HEK293 (cell line): Measurements from ENCODE around the gene HAUS1.
"Not testable (repeated sequence)": the region's sequence is repeated elsewhere in the genome, so short reads cannot be mapped to it uniquely, and the experiment has no call there.

Experiments used
- FEZF1 ChIP-seq: fragments of 450-650 bp; formaldehyde crosslinking; IDR thresholded peaks from 2 replicates; pipeline ENCODE4 v1.5.1; 2016; ENCODE audit warnings: missing biosample characterization, missing genetic modification characterization
- KLF1 ChIP-seq: fragments of 450-650 bp; formaldehyde crosslinking; IDR thresholded peaks from 2 replicates; pipeline ENCODE4 v1.5.1; 2016; ENCODE audit warnings: missing biosample characterization, missing genetic modification characterization
- ZNF530 ChIP-seq: fragments of 450-650 bp; formaldehyde crosslinking; IDR thresholded peaks from 2 replicates; pipeline ENCODE4 v1.5.1; 2016; ENCODE audit warnings: low read depth, missing biosample characterization, missing genetic modification characterization
- ZSCAN30 ChIP-seq: fragments of 450-650 bp; IDR thresholded peaks from 2 replicates; pipeline ENCODE4 v1.5.1; 2018; ENCODE audit warnings: missing biosample characterization, mild to moderate bottlenecking, missing genetic modification characterization, moderate library complexity
- TF ChIP-seq, protein P1 (sequence below): fragments of 450-650 bp; formaldehyde crosslinking; IDR thresholded peaks from 2 replicates; pipeline ENCODE4 v1.5.1; 2016; ENCODE audit warnings: missing biosample characterization, missing genetic modification characterization
- TF ChIP-seq, protein P2 (sequence below): fragments of 450-650 bp; formaldehyde crosslinking; IDR thresholded peaks from 2 replicates; pipeline ENCODE4 v1.5.1; 2017; ENCODE audit warnings: missing biosample characterization, missing genetic modification characterization
- TF ChIP-seq, protein P3 (sequence below): fragments of 450-650 bp; formaldehyde crosslinking; IDR thresholded peaks from 2 replicates; pipeline ENCODE4 v1.5.1; 2016; ENCODE audit warnings: missing biosample characterization, missing genetic modification characterization
- TF ChIP-seq, protein P4 (sequence below): fragments of 450-650 bp; formaldehyde crosslinking; IDR thresholded peaks from 2 replicates; pipeline ENCODE4 v1.5.1; 2016; ENCODE audit warnings: missing biosample characterization, missing genetic modification characterization
- TF ChIP-seq, protein P5 (sequence below): fragments of 450-650 bp; formaldehyde crosslinking; IDR thresholded peaks from 2 replicates; pipeline ENCODE4 v1.5.1; 2016; ENCODE audit warnings: missing biosample characterization, missing genetic modification characterization

DNA sequence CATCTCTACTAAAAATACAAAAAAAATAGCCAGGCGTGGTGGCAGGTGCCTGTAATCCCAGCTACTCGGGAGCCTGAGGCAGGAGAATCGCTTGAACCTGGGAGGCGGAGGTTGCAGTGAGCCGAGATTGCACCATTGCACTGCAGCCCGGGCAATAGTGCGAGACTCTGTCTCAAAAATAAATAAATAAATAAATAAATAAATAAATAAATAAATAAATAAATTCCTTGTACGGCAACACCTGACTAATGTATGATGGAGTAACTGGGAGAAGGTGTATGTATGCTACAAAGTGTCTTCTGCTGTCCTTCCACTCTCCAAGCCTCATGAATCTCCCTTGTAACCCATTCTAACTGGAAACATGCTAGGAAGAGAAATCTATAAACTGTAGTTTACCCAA, 26.4 kb downstream of the HAUS1 start:
- TF ChIP-seq, protein P1, sequence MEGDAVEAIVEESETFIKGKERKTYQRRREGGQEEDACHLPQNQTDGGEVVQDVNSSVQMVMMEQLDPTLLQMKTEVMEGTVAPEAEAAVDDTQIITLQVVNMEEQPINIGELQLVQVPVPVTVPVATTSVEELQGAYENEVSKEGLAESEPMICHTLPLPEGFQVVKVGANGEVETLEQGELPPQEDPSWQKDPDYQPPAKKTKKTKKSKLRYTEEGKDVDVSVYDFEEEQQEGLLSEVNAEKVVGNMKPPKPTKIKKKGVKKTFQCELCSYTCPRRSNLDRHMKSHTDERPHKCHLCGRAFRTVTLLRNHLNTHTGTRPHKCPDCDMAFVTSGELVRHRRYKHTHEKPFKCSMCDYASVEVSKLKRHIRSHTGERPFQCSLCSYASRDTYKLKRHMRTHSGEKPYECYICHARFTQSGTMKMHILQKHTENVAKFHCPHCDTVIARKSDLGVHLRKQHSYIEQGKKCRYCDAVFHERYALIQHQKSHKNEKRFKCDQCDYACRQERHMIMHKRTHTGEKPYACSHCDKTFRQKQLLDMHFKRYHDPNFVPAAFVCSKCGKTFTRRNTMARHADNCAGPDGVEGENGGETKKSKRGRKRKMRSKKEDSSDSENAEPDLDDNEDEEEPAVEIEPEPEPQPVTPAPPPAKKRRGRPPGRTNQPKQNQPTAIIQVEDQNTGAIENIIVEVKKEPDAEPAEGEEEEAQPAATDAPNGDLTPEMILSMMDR = not testable (repeated sequence)
- TF ChIP-seq, protein P2, sequence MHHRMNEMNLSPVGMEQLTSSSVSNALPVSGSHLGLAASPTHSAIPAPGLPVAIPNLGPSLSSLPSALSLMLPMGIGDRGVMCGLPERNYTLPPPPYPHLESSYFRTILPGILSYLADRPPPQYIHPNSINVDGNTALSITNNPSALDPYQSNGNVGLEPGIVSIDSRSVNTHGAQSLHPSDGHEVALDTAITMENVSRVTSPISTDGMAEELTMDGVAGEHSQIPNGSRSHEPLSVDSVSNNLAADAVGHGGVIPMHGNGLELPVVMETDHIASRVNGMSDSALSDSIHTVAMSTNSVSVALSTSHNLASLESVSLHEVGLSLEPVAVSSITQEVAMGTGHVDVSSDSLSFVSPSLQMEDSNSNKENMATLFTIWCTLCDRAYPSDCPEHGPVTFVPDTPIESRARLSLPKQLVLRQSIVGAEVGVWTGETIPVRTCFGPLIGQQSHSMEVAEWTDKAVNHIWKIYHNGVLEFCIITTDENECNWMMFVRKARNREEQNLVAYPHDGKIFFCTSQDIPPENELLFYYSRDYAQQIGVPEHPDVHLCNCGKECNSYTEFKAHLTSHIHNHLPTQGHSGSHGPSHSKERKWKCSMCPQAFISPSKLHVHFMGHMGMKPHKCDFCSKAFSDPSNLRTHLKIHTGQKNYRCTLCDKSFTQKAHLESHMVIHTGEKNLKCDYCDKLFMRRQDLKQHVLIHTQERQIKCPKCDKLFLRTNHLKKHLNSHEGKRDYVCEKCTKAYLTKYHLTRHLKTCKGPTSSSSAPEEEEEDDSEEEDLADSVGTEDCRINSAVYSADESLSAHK (tag by site-specific recombination) = not testable (repeated sequence)
- TF ChIP-seq, protein P3, sequence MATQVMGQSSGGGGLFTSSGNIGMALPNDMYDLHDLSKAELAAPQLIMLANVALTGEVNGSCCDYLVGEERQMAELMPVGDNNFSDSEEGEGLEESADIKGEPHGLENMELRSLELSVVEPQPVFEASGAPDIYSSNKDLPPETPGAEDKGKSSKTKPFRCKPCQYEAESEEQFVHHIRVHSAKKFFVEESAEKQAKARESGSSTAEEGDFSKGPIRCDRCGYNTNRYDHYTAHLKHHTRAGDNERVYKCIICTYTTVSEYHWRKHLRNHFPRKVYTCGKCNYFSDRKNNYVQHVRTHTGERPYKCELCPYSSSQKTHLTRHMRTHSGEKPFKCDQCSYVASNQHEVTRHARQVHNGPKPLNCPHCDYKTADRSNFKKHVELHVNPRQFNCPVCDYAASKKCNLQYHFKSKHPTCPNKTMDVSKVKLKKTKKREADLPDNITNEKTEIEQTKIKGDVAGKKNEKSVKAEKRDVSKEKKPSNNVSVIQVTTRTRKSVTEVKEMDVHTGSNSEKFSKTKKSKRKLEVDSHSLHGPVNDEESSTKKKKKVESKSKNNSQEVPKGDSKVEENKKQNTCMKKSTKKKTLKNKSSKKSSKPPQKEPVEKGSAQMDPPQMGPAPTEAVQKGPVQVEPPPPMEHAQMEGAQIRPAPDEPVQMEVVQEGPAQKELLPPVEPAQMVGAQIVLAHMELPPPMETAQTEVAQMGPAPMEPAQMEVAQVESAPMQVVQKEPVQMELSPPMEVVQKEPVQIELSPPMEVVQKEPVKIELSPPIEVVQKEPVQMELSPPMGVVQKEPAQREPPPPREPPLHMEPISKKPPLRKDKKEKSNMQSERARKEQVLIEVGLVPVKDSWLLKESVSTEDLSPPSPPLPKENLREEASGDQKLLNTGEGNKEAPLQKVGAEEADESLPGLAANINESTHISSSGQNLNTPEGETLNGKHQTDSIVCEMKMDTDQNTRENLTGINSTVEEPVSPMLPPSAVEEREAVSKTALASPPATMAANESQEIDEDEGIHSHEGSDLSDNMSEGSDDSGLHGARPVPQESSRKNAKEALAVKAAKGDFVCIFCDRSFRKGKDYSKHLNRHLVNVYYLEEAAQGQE = 0 out of 2 replicates have a peak, but pooled peaks have one; percentile 47
- TF ChIP-seq KLF1, ZSCAN30, FEZF1, ZNF530 (tag by site-specific recombination): not testable (repeated sequence)
- TF ChIP-seq, protein P4, sequence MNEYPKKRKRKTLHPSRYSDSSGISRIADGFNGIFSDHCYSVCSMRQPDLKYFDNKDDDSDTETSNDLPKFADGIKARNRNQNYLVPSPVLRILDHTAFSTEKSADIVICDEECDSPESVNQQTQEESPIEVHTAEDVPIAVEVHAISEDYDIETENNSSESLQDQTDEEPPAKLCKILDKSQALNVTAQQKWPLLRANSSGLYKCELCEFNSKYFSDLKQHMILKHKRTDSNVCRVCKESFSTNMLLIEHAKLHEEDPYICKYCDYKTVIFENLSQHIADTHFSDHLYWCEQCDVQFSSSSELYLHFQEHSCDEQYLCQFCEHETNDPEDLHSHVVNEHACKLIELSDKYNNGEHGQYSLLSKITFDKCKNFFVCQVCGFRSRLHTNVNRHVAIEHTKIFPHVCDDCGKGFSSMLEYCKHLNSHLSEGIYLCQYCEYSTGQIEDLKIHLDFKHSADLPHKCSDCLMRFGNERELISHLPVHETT (tag by site-specific recombination) = not testable (repeated sequence)
- TF ChIP-seq, protein P5, sequence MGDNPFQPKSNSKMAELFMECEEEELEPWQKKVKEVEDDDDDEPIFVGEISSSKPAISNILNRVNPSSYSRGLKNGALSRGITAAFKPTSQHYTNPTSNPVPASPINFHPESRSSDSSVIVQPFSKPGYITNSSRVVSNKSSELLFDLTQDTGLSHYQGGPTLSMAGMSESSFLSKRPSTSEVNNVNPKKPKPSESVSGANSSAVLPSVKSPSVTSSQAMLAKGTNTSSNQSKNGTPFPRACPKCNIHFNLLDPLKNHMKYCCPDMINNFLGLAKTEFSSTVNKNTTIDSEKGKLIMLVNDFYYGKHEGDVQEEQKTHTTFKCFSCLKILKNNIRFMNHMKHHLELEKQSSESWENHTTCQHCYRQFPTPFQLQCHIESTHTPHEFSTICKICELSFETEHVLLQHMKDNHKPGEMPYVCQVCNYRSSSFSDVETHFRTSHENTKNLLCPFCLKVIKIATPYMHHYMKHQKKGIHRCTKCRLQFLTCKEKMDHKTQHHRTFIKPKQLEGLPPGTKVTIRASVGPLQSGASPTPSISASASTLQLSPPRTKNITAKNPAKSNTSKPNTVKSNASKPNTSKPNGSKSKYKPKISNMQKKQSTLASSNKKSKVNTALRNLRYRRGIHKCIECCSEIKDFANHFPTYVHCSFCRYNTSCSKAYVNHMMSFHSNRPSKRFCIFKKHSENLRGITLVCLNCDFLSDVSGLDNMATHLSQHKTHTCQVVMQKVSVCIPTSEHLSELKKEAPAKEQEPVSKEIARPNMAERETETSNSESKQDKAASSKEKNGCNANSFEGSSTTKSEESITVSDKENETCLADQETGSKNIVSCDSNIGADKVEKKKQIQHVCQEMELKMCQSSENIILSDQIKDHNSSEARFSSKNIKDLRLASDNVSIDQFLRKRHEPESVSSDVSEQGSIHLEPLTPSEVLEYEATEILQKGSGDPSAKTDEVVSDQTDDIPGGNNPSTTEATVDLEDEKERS (tag by site-specific recombination) = not testable (repeated sequence)
